ENCODE measurements around the gene BAMBI.

- TF ChIP-seq EZH2 (IDR thresholded peaks at IDR 0.05; ENCODE audit: insufficient read depth, low read length) (no peak), CTCF (IDR thresholded peaks at IDR 0.05; ENCODE audit: insufficient read depth, low read depth, low read length) (no peak)
Observed at GRCh38 chr10:28690545-28690944, 13.2 kb downstream of the BAMBI start.

Data from astrocyte (in vitro differentiated cells and primary cell).